ENCODE measurements around the gene NTN1. TPM values are rescaled to one million over a fixed set of nuclear protein-coding genes. Genes with fewer than 3 reads are reported as not detected.

The NTN1 gene
- total RNA-seq, 1 experiment from 2014 or later, result 14.5 TPM

DNA sequence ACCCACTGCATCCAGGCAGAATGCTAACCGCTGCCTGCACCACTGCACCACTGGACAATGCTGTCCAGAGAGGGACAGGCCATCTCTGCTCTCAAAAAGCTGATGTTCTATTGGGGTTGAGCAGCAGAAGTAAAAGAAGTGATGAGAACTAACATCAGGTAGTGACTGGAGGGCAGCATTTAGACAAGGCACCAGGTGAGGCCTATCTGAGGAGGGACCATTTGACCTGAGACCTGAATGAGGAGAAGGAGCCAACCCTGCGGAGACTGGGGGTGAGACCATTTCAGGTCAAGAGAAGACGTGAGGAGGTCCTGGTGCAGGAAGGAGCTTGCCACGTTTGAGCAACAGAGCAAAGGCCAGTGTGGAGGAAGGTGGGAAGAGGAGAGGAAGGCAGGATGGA lies 34.0 kb downstream of the NTN1 start:
- Histone ChIP-seq H3K4me3 (ENCODE audit: low read depth in 2 of 2, low read length in 2 of 2) (no peak overlapping the region), H3K27me3 (ENCODE audit: control insufficient read depth, insufficient read depth, low read length) (no peaks in the 10 kb centered on the region), H3K9me3 (ENCODE audit: control insufficient read depth, insufficient read depth, low read depth, low read length) (no peaks in the 10 kb centered on the region), H3K27ac (ENCODE audit: low read length) (no peak overlapping the region), H3K4me1 (ENCODE audit: control insufficient read depth, insufficient read depth, low read length) (peaks cover 10% of the 10 kb centered on the region; the same call in 1 of the 2 replicates), H3K36me3 (ENCODE audit: control insufficient read depth, insufficient read depth, low read length) (no peaks in the 10 kb centered on the region)
- TF ChIP-seq, protein P1, sequence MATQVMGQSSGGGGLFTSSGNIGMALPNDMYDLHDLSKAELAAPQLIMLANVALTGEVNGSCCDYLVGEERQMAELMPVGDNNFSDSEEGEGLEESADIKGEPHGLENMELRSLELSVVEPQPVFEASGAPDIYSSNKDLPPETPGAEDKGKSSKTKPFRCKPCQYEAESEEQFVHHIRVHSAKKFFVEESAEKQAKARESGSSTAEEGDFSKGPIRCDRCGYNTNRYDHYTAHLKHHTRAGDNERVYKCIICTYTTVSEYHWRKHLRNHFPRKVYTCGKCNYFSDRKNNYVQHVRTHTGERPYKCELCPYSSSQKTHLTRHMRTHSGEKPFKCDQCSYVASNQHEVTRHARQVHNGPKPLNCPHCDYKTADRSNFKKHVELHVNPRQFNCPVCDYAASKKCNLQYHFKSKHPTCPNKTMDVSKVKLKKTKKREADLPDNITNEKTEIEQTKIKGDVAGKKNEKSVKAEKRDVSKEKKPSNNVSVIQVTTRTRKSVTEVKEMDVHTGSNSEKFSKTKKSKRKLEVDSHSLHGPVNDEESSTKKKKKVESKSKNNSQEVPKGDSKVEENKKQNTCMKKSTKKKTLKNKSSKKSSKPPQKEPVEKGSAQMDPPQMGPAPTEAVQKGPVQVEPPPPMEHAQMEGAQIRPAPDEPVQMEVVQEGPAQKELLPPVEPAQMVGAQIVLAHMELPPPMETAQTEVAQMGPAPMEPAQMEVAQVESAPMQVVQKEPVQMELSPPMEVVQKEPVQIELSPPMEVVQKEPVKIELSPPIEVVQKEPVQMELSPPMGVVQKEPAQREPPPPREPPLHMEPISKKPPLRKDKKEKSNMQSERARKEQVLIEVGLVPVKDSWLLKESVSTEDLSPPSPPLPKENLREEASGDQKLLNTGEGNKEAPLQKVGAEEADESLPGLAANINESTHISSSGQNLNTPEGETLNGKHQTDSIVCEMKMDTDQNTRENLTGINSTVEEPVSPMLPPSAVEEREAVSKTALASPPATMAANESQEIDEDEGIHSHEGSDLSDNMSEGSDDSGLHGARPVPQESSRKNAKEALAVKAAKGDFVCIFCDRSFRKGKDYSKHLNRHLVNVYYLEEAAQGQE (IDR thresholded peaks at IDR 0.05; ENCODE audit: insufficient read depth in 1 of 2, low read depth in 2 of 2, low read length in 1 of 2), result no peak
- TF ChIP-seq, protein P2, sequence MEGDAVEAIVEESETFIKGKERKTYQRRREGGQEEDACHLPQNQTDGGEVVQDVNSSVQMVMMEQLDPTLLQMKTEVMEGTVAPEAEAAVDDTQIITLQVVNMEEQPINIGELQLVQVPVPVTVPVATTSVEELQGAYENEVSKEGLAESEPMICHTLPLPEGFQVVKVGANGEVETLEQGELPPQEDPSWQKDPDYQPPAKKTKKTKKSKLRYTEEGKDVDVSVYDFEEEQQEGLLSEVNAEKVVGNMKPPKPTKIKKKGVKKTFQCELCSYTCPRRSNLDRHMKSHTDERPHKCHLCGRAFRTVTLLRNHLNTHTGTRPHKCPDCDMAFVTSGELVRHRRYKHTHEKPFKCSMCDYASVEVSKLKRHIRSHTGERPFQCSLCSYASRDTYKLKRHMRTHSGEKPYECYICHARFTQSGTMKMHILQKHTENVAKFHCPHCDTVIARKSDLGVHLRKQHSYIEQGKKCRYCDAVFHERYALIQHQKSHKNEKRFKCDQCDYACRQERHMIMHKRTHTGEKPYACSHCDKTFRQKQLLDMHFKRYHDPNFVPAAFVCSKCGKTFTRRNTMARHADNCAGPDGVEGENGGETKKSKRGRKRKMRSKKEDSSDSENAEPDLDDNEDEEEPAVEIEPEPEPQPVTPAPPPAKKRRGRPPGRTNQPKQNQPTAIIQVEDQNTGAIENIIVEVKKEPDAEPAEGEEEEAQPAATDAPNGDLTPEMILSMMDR (IDR thresholded peaks at IDR 0.05), result no peak
- no peak for TF ChIP-seq TCF7L2 (IDR thresholded peaks at IDR 0.05; ENCODE audit: low read depth, low read length)
- no peak for TF ChIP-seq SIN3A (IDR thresholded peaks at IDR 0.05; ENCODE audit: borderline replicate concordance, insufficient read depth, low read depth, low read length)
- no peak for TF ChIP-seq POLR2AphosphoS5 (IDR thresholded peaks at IDR 0.05; ENCODE audit: low read depth, low read length)
- ChIA-PET CTCF (interaction anchor here (0.6 kb wide), 1 partner anchor 57 kb away, joined by 8 read pairs; no protein-coding TSS in a partner anchor), POLR2A (no interaction called here)
- in situ Hi-C loops (cut with HindIII; ENCODE audit: low pct_unique_long_range_greater_than_20kb, low sequenced_read_pairs), result no loop called here
- ATAC-seq, result no peak
- intact Hi-C loops (cut with micrococcal nuclease; ENCODE audit: unreplicated experiment), result no loop called here
- BruUV-seq (replicated peaks), result no TSS peak
- DNase-seq (ENCODE audit: low read depth, low spot score), result no peak

DNA sequence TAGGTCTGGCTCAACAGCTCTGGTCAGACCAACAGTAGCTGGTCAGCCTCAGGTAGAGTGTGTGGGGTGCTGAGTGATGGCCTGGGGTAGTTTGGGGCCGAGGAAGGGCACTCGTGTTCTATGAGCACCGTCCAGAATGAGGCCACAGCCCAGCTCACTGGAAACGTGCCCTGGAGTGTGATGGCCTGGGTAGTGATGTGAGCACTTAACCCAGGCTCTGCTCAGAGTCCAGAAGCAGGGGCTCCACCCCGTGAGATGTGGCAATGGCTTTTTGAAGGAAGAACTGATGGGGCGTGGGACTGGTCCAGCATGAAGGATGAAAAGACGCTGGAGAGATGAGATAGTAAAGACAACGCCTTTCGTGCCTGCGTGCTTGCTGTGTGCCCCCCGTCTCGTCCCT lies 35.3 kb downstream of the NTN1 start:
- ChIA-PET CTCF (no interaction called here), POLR2A (no interaction called here)
- no peak overlapping the region for H3K4me3 ChIP-seq (ENCODE audit: low read depth in 2 of 2, low read length in 2 of 2)
- H3K36me3 ChIP-seq (ENCODE audit: control insufficient read depth, insufficient read depth, low read length), result no peaks in the 10 kb centered on the region
- H3K27me3 ChIP-seq (ENCODE audit: control insufficient read depth, insufficient read depth, low read length), result no peaks in the 10 kb centered on the region
- no peak overlapping the region for H3K27ac ChIP-seq (ENCODE audit: low read length)
- H3K9me3 ChIP-seq (ENCODE audit: control insufficient read depth, insufficient read depth, low read depth, low read length), result no peaks in the 10 kb centered on the region
- intact Hi-C loops (cut with micrococcal nuclease; ENCODE audit: unreplicated experiment), result no loop called here
- BruUV-seq (replicated peaks), result no TSS peak
- TF ChIP-seq, protein P2 (IDR thresholded peaks at IDR 0.05), result no peak
- no peak for TF ChIP-seq TCF7L2 (IDR thresholded peaks at IDR 0.05; ENCODE audit: low read depth, low read length)
- no peak for TF ChIP-seq SIN3A (IDR thresholded peaks at IDR 0.05; ENCODE audit: borderline replicate concordance, insufficient read depth, low read depth, low read length)
- TF ChIP-seq POLR2AphosphoS5 (IDR thresholded peaks at IDR 0.05; ENCODE audit: low read depth, low read length), result no peak
- ATAC-seq (no peak), DNase-seq (ENCODE audit: low read depth, low spot score) (no peak)
- in situ Hi-C loops (cut with HindIII; ENCODE audit: low pct_unique_long_range_greater_than_20kb, low sequenced_read_pairs), result no loop called here
- H3K4me1 ChIP-seq (ENCODE audit: control insufficient read depth, insufficient read depth, low read length), result peaks cover 3% of the 10 kb centered on the region; the same call in 1 of the 2 replicates
